Keratinocyte (primary cell): ENCODE measurements around the gene FUOM. TPM values are rescaled to one million over a fixed set of nuclear protein-coding genes. Genes with fewer than 3 reads are reported as not detected.
A peak's percentile ranks its signal among the peaks of the same experiment; 100 is the strongest.

ENCODE experiments used
- DNase-seq: peaks from one replicate; pipeline ENCODE4 v3.0.0-alpha.2; 2011; ENCODE audit warnings: low read depth, missing footprints, low spot score
- FAIRE-seq: peaks from 2 replicates; lab custom pipeline; 2011; peaks lifted over from hg19 to GRCh38; lab: Jason Lieb, UNC
- H2AFZ ChIP-seq: 2 replicates; pipeline ENCODE4 v1.6.0; 2012; ENCODE audit warnings: low read length, control low read depth, inconsistent platforms; ENCODE audit not compliant: control insufficient read depth
- H3K27ac ChIP-seq: 2 replicates; pipeline ENCODE4 v1.5.1; 2011; ENCODE audit warnings: low read length; ENCODE audit not compliant: control insufficient read depth, insufficient read depth
- H3K27me3 ChIP-seq: 3 replicates; pipeline ENCODE4 v1.6.0; 2011; ENCODE audit warnings: low read length; ENCODE audit not compliant: control insufficient read depth, insufficient read depth; ENCODE audit errors: extremely low read depth
- H3K36me3 ChIP-seq, 2 experiments: 2 replicates in 1 of 2; 3 replicates in 1 of 2; pipeline ENCODE4 v1.5.1; 2011; ENCODE audit warnings: low read length in 2 of 2, mild to moderate bottlenecking in 1 of 2; ENCODE audit not compliant: control insufficient read depth in 2 of 2, insufficient read depth in 2 of 2; ENCODE audit errors: extremely low read depth in 1 of 2
- H3K4me1 ChIP-seq: 3 replicates; pipeline ENCODE4 v1.5.1; 2011; ENCODE audit warnings: low read length; ENCODE audit not compliant: control insufficient read depth, insufficient read depth; ENCODE audit errors: extremely low read depth
- H3K4me2 ChIP-seq: 3 replicates; pipeline ENCODE4 v1.6.0; 2011; ENCODE audit warnings: low read depth, low read length; ENCODE audit not compliant: control insufficient read depth, insufficient read depth; ENCODE audit errors: extremely low read depth
- H3K4me3 ChIP-seq, 3 experiments: fragments of 200-600 bp in 1 of 3; sonication (generic) in 1 of 3; 2 replicates in 2 of 3; 3 replicates in 1 of 3; pipeline ENCODE4 v1.5.1; 2011 to 2016; ENCODE audit warnings: low read length in 3 of 3, mild to moderate bottlenecking in 3 of 3, control low read depth in 2 of 3, inconsistent platforms in 1 of 3, low read depth in 1 of 3, mixed read lengths in 1 of 3, mixed run types in 1 of 3, moderate library complexity in 1 of 3; ENCODE audit not compliant: control insufficient read depth in 2 of 3, insufficient read depth in 2 of 3; ENCODE audit errors: extremely low read depth in 1 of 3
- H3K79me2 ChIP-seq: 2 replicates; pipeline ENCODE4 v1.6.0; 2012; ENCODE audit warnings: low read length; ENCODE audit not compliant: control insufficient read depth, insufficient read depth
- H3K9ac ChIP-seq: 3 replicates; pipeline ENCODE4 v1.6.0; 2011; ENCODE audit warnings: low read length; ENCODE audit not compliant: control insufficient read depth, insufficient read depth; ENCODE audit errors: extremely low read depth
- H3K9me1 ChIP-seq: 3 replicates; pipeline ENCODE4 v1.6.0; 2011; ENCODE audit warnings: low read length; ENCODE audit not compliant: control insufficient read depth, insufficient read depth; ENCODE audit errors: extremely low read depth
- H3K9me3 ChIP-seq: 2 replicates; pipeline ENCODE4 v1.5.1; 2012; ENCODE audit warnings: low read depth, low read length; ENCODE audit not compliant: control insufficient read depth
- H4K20me1 ChIP-seq: 3 replicates; pipeline ENCODE4 v1.6.0; 2011; ENCODE audit warnings: low read length; ENCODE audit not compliant: control insufficient read depth, insufficient read depth; ENCODE audit errors: extremely low read depth
- EZH2 ChIP-seq: IDR thresholded peaks from one replicate; pipeline ENCODE4 v1.6.1; 2012; ENCODE audit warnings: inconsistent platforms, mild to moderate bottlenecking, low read length, moderate library complexity
- dilution Hi-C: fragments of 300-500 bp; cut with MboI; formaldehyde crosslinking; loops from one replicate; pipeline ENCODE4 v1.7.0; 2020; ENCODE audit warnings: low sequenced_read_pairs; ENCODE audit not compliant: extremely low pct_ligation_motif_present
- polyA plus RNA-seq, 5 experiments: library from polyadenylated mRNA; depleted of rRNA in 3 of 5; stranded (reverse) in 3 of 5; stranded (forward) in 1 of 5; unstranded in 1 of 5; fragments of >200 nt; gene quantifications; 1 replicate in 1 of 5; 2 replicates in 3 of 5; 3 replicates in 1 of 5; pipeline versions ENCODE4 v1.2.1 to v1.2.3, GENCODE V29; 2011 to 2012; ENCODE audit warnings: missing spikeins in 2 of 5, low read depth in 1 of 5, low replicate concordance in 1 of 5
- TF ChIP-seq, protein P1 (sequence below), 3 experiments: IDR thresholded peaks in 1 of 3; conservative IDR thresholded peaks in 1 of 3; optimal IDR thresholded peaks in 1 of 3; 2 replicates in 2 of 3; 3 replicates in 1 of 3; pipeline versions ENCODE3 to v1.5.1; 2011; ENCODE audit warnings: low read length in 3 of 3, mild to moderate bottlenecking in 3 of 3, moderate library complexity in 2 of 3, control low read depth in 1 of 3, inconsistent platforms in 1 of 3; ENCODE audit not compliant: insufficient read depth in 2 of 3; ENCODE audit errors: extremely low read depth in 1 of 3

Gene FUOM
- polyA plus RNA-seq, 1 donor (not counting 4 experiments of a cell fraction or from before 2014, with no cell fraction given), result 11.3 TPM

DNA sequence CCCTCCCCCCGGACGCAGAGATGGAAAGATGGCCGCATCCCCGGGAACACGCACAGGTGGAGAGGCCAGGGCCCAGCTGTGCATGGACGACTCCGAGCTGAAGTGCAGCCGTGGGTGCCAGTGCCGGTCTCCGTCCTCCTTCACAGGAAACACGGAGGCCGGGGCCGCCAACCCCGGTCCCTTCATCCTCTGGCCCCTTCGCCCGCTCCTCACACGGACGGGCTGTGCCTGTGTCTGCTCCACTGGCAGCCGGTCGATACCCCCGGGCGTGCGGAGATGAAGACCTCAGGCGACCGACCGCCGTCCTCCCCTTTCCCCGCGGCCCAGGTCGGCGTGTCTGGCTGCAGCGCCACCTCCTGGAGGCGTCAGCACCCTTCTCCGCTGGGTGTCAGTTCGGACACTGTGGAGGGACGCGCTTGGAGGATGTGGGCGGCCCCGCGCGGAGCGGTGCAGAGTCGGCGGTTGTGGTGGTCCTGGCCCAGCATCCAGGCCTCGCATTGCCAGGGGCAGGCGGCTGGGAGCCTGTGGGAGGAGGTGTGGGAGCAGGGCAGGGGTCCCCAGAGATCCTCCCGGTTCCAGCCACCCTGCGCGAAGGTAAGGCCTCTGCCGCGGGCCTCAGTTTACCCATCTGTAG, 39.2 kb downstream of the FUOM start:
- Histone ChIP-seq H3K9ac (no peak overlapping the region), H3K27ac (no peak overlapping the region), H4K20me1 (no peaks in the 10 kb centered on the region), H3K4me3 (peak overlapping the region; percentile 35 to 44 (median 38)), H3K4me1 (no peaks in the 10 kb centered on the region), H3K27me3 (peaks cover 3% of the 10 kb centered on the region), H2AFZ (peak overlapping the region; percentile 85), H3K4me2 (peak overlapping the region; percentile 77), H3K9me3 (no peaks in the 10 kb centered on the region), H3K36me3 (no peaks in the 10 kb centered on the region), H3K79me2 (no peaks in the 10 kb centered on the region), H3K9me1 (no peaks in the 10 kb centered on the region)
- FAIRE-seq (no peak), DNase-seq (no peak)
- dilution Hi-C loops, result no loop called here
- TF ChIP-seq, protein P1, sequence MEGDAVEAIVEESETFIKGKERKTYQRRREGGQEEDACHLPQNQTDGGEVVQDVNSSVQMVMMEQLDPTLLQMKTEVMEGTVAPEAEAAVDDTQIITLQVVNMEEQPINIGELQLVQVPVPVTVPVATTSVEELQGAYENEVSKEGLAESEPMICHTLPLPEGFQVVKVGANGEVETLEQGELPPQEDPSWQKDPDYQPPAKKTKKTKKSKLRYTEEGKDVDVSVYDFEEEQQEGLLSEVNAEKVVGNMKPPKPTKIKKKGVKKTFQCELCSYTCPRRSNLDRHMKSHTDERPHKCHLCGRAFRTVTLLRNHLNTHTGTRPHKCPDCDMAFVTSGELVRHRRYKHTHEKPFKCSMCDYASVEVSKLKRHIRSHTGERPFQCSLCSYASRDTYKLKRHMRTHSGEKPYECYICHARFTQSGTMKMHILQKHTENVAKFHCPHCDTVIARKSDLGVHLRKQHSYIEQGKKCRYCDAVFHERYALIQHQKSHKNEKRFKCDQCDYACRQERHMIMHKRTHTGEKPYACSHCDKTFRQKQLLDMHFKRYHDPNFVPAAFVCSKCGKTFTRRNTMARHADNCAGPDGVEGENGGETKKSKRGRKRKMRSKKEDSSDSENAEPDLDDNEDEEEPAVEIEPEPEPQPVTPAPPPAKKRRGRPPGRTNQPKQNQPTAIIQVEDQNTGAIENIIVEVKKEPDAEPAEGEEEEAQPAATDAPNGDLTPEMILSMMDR (optimal IDR thresholded peaks at IDR 0.05 in 1 of 3, IDR thresholded peaks at IDR 0.05 in 1 of 3, conservative IDR thresholded peaks at IDR 0.05 in 1 of 3; ENCODE audit: extremely low read depth in 1 of 3, insufficient read depth in 2 of 3, low read length in 3 of 3), result peak; percentile 60 to 94 (median 93)
- TF ChIP-seq EZH2, result no peak

- H3K4me3 ChIP-seq, result no peak overlapping the region
- H3K9me1 ChIP-seq, result no peaks in the 10 kb centered on the region
- no peaks in the 10 kb centered on the region for H4K20me1 ChIP-seq
- H3K27me3 ChIP-seq, result peaks cover 3% of the 10 kb centered on the region
- DNase-seq (no peak), FAIRE-seq (no peak)
- dilution Hi-C loops, result no loop called here
- H3K4me2 ChIP-seq, result no peak overlapping the region
- TF ChIP-seq, protein P1 (optimal IDR thresholded peaks at IDR 0.05 in 1 of 3, IDR thresholded peaks at IDR 0.05 in 1 of 3, conservative IDR thresholded peaks at IDR 0.05 in 1 of 3; ENCODE audit: extremely low read depth in 1 of 3, insufficient read depth in 2 of 3, low read length in 3 of 3), result no peak
- TF ChIP-seq EZH2, result no peak
- no peaks in the 10 kb centered on the region for H3K9me3 ChIP-seq
- H3K9ac ChIP-seq, result no peak overlapping the region
- no peak overlapping the region for H2AFZ ChIP-seq
- no peak overlapping the region for H3K27ac ChIP-seq
- H3K4me1 ChIP-seq, result no peaks in the 10 kb centered on the region
- peaks cover 5 to 6% of the 10 kb centered on the region in 2 experiments for H3K36me3 ChIP-seq
- H3K79me2 ChIP-seq, result no peaks in the 10 kb centered on the region
These were observed 41.1 kb downstream of the FUOM start for GRCh38 chr10:133316732-133317131.
